ENCODE results near the gene HBS1L. TPM values are rescaled to one million over a fixed set of nuclear protein-coding genes. Genes with fewer than 3 reads are reported as not detected.

Gene HBS1L
- total RNA-seq, 4 donors from 2014 or later, result 30.1 to 55.1 (median 40.4) TPM

DNA sequence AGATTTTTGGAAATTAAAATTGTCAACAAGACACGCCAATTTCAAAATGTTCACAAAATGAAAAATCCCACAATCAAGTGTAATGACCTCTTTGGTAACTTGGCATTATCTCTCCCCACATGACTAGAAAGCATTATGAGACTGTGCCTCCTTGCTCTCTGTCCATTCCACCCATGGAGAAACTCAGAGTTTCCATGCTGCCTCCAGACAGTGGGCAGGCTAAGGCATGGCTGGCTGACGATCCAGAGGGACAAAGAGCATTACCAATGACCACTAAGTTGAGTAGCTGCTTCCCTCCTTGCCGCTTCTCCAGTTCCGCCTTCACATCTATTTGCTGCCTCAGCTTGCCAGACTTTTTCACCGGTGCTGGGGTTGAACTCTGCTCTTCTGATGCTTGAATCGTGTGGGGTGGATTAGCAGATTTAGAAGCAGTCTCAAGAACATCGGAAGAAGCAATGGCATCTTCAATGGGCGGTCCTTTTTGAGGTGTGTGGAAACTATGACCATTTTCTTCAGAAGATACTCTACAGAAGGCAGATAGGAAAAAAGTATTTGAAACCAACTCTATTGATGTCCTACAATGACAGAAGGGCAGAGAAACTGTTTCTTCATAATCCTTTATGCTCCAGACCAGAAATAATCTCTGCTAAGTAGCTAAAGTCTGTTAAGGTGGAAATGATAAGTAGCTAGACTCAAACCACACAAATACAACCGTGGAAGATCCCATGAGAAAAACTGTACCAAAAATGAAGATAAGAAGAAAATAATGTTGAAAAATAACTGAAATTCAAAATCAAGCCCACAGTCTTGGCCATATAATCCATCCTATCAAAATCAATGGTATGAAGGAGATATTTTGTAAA, 57.3 kb downstream of the HBS1L start:
- WGBS, 2 donors, result 88 to 95% methylated on average over 9 of the region's 9 CpGs
- TF ChIP-seq, protein P1, sequence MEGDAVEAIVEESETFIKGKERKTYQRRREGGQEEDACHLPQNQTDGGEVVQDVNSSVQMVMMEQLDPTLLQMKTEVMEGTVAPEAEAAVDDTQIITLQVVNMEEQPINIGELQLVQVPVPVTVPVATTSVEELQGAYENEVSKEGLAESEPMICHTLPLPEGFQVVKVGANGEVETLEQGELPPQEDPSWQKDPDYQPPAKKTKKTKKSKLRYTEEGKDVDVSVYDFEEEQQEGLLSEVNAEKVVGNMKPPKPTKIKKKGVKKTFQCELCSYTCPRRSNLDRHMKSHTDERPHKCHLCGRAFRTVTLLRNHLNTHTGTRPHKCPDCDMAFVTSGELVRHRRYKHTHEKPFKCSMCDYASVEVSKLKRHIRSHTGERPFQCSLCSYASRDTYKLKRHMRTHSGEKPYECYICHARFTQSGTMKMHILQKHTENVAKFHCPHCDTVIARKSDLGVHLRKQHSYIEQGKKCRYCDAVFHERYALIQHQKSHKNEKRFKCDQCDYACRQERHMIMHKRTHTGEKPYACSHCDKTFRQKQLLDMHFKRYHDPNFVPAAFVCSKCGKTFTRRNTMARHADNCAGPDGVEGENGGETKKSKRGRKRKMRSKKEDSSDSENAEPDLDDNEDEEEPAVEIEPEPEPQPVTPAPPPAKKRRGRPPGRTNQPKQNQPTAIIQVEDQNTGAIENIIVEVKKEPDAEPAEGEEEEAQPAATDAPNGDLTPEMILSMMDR (IDR thresholded peaks at IDR 0.05), result no peak
- no peak for TF ChIP-seq POLR2A (IDR thresholded peaks at IDR 0.05)
- intact Hi-C loops (cut with DNase I; ENCODE audit: low total_unique reads), result no loop called here

GRCh38 chr6:134995536-134995935, 59.1 kb downstream of the HBS1L start:
- DNase-seq (ENCODE audit: low spot score in 2 of 2), result no peak
- WGBS, 2 donors, result 90 to 91% methylated on average over 1 of the region's 1 CpG
- H3K4me3 ChIP-seq (ENCODE audit: low read depth, poor library complexity, severe bottlenecking), result no peak overlapping the region
- TF ChIP-seq, protein P1 (IDR thresholded peaks at IDR 0.05), result no peak
- no peak for TF ChIP-seq POLR2A (IDR thresholded peaks at IDR 0.05)
- intact Hi-C loops (cut with DNase I; ENCODE audit: low total_unique reads), result no loop called here

More for the DNA sequence above, 57.3 kb downstream of the HBS1L start:
- no peak for DNase-seq (ENCODE audit: low spot score in 2 of 2)
- no peak overlapping the region for H3K4me3 ChIP-seq (ENCODE audit: low read depth, poor library complexity, severe bottlenecking)

DNA sequence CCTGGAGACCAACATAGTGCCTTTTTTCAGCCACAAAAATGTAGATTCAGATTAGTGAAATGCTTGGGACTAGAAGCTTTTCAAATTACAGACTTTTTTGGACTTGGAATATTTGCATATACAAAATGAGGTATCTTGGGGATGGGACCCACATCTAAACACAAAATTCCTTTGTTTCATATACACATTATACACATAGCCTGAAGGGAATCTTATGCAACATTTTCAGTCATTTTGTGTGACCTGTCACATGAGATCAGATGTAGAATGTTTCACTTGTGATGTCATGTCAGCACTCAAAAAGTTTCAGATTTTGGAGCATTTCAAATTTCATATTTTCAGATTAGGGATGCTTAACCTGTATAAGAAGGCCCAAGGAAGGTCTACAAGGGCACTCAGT, 60.2 kb downstream of the HBS1L start:
- no peak for TF ChIP-seq POLR2A (IDR thresholded peaks at IDR 0.05)
- TF ChIP-seq, protein P1 (IDR thresholded peaks at IDR 0.05), result no peak
- no peak overlapping the region for H3K4me3 ChIP-seq (ENCODE audit: low read depth, poor library complexity, severe bottlenecking)
- intact Hi-C loops (cut with DNase I; ENCODE audit: low total_unique reads), result no loop called here
- DNase-seq (ENCODE audit: low spot score in 2 of 2), result no peak

GRCh38 chr6:134992155-134992554, 62.5 kb downstream of the HBS1L start:
- no peak overlapping the region for H3K4me3 ChIP-seq (ENCODE audit: low read depth, poor library complexity, severe bottlenecking)
- TF ChIP-seq, protein P1 (IDR thresholded peaks at IDR 0.05), result no peak
- no peak for TF ChIP-seq POLR2A (IDR thresholded peaks at IDR 0.05)
- intact Hi-C loops (cut with DNase I; ENCODE audit: low total_unique reads), result no loop called here
- no peak for DNase-seq (ENCODE audit: low spot score in 2 of 2)
- 96 to 98% methylated on average over 6 of the region's 6 CpGs for WGBS, 2 donors

DNA sequence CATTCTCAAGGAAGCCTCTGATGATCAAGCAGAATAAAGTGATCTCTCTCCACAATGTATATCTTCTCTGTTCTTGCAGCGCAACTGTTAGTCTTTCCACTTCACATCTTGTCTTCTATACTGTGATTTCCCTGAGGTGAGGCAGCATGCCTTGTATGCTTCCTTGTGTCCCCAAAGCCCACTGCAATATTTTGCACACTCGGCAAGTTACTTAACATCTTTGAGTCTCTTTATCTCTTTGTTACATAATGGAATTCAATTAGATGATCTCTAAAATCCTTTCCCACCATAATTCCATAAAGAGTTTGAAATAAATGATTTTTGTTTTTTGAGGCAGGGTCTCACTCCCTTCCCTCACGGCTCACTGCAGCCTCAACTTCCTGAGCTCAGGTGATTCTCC, 64.4 kb downstream of the HBS1L start:
- 96 to 100% methylated on average over 3 of the region's 3 CpGs for WGBS, 2 donors
- intact Hi-C loops (cut with DNase I; ENCODE audit: low total_unique reads), result no loop called here
- no peak for DNase-seq (ENCODE audit: low spot score in 2 of 2)
- no peak overlapping the region for H3K4me3 ChIP-seq (ENCODE audit: low read depth, poor library complexity, severe bottlenecking)
- TF ChIP-seq, protein P1 (IDR thresholded peaks at IDR 0.05), result no peak
- no peak for TF ChIP-seq POLR2A (IDR thresholded peaks at IDR 0.05)
